HG03159 (cell line): Measurements from ENCODE around the gene MCOLN1.

Experiments
- ATAC-seq: cut with Tn5 transposase; IDR thresholded peaks from one replicate; pipeline ENCODE4 v1.9.1; 2021; ENCODE audit warnings: mild to moderate bottlenecking, moderate library complexity; ENCODE audit not compliant: unreplicated experiment

Gene MCOLN1

GRCh38 chr19:7540761-7541474 lies 18.5 kb downstream of the MCOLN1 start:
- ATAC-seq = no peak

GRCh38 chr19:7541475-7541824 lies 19.0 kb downstream of the MCOLN1 start:
- ATAC-seq = no peak

- no peak for ATAC-seq
Observed at GRCh38 chr19:7541828-7542443, 19.5 kb downstream of the MCOLN1 start.

- no peak for ATAC-seq
Observed at GRCh38 chr19:7542556-7543348, 20.3 kb downstream of the MCOLN1 start.

GRCh38 chr19:7544626-7545025 lies 22.2 kb downstream of the MCOLN1 start:
- ATAC-seq = no peak

- ATAC-seq = no peak
Observed at GRCh38 chr19:7545300-7545699, 22.9 kb downstream of the MCOLN1 start.

GRCh38 chr19:7545904-7546303 lies 23.5 kb downstream of the MCOLN1 start:
- ATAC-seq = no peak

- ATAC-seq = no peak
Observed at GRCh38 chr19:7547159-7547558, 24.7 kb downstream of the MCOLN1 start.

- no peak for ATAC-seq
Observed at GRCh38 chr19:7549429-7550148, 27.2 kb downstream of the MCOLN1 start.

GRCh38 chr19:7550169-7550770 lies 27.8 kb downstream of the MCOLN1 start:
- no peak for ATAC-seq

GRCh38 chr19:7550987-7551761 lies 28.8 kb downstream of the MCOLN1 start:
- ATAC-seq = no peak

DNA sequence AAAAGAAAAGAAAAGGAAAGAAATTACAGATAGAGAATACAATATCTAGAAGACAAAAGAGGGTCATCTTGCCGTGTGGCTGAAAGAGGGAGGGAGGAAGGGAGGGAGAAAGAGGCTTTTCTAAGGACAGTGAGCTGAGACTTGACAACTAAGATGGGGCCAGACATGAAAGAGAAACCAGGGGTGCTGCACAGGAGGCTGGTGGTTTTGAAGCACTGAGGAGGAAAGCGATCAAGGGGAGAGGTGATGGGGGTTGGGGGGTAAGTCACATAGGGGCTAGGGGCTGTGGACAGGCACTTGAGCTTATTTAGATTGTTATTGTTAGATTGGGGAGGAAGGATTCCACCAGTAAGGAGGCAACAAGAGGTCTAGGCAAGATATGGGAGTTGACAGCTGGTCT lies 30.4 kb downstream of the MCOLN1 start:
- ATAC-seq = no peak

DNA sequence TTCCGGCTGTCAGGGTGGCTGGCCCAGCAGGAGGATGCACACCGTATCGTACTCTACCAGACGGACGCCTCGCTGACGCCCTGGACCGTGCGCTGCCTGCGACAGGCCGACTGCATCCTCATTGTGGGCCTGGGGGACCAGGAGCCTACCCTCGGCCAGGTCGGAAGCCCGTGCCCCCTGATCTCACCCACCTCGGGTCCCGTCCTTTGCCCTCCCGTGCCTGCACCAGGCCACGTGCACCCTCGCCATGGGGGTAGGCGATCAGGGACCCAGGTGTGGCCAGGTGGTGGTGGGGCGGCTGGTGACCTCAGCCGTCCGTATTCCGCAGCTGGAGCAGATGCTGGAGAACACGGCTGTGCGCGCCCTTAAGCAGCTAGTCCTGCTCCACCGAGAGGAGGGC lies 32.1 kb downstream of the MCOLN1 start:
- ATAC-seq = no peak

GRCh38 chr19:7554990-7555864 lies 32.8 kb downstream of the MCOLN1 start:
- no peak for ATAC-seq

DNA sequence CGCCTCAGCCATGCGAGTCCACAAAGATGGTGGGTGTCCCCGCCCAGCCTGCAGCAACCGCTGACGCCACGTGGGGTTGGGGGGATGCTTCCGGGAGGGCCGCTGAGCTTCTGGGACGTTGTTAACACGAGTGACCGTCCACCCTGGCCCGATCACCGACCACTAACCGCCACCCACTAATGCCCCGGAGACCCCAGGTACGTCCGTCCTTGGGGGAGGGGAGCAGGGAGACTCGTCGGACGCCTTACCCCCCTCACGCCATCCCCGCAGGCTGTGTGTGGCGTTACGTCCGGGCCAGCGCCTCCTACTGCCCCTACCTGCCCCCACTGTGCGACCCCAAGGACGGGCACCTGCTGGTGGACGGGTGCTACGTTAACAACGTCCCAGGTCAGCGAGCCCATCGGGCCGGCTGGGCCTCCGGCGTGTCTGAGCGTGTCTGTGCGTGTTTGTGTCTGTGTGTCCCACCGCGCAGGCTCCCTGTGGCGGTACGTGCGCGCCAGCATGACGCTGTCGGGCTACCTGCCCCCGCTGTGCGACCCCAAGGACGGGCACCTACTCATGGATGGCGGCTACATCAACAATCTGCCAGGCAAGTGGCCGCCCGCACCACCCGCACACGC lies 34.4 kb downstream of the MCOLN1 start:
- ATAC-seq = no peak

GRCh38 chr19:7558667-7559066 lies 36.2 kb downstream of the MCOLN1 start:
- no peak for ATAC-seq

GRCh38 chr19:7559102-7559501 lies 36.7 kb downstream of the MCOLN1 start:
- no peak for ATAC-seq

- ATAC-seq = no peak
Observed at GRCh38 chr19:7560255-7560654, 37.8 kb downstream of the MCOLN1 start.

DNA sequence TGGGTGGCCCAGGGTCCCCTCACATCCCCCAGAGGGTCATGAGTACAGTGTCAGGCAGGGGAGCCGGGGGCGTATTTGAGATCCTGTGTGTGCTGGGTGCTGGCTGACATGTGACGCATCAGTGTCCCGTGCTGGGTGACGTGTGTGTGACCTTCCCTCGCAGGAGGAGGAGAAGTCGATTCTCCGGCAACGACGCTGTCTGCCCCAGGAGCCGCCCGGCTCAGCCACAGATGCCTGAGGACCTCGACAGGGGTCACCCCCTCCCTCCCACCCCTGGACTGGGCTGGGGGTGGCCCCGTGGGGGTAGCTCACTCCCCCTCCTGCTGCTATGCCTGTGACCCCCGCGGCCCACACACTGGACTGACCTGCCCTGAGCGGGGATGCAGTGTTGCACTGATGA lies 38.9 kb downstream of the MCOLN1 start:
- no peak for ATAC-seq
